LNCAP (cell line): ENCODE measurements around the gene PPP2R5C.

Experiments used
- CTCF ChIP-seq: fragments of 450-650 bp; IDR thresholded peaks from 2 replicates; pipeline ENCODE4 v1.5.1; 2017; ENCODE audit warnings: mild to moderate bottlenecking

The PPP2R5C gene

GRCh38 chr14:101916816-101917412 is 155.4 kb downstream of the PPP2R5C start:
- TF ChIP-seq CTCF, result no peak

- TF ChIP-seq CTCF, result no peak
Observed at GRCh38 chr14:101917413-101918017, 156.0 kb downstream of the PPP2R5C start.

- no peak for TF ChIP-seq CTCF
Observed at GRCh38 chr14:101918065-101918989, 156.8 kb downstream of the PPP2R5C start.

GRCh38 chr14:101920271-101920670 is 158.8 kb downstream of the PPP2R5C start:
- no peak for TF ChIP-seq CTCF

- no peak for TF ChIP-seq CTCF
Observed at GRCh38 chr14:101922866-101923265, 161.4 kb downstream of the PPP2R5C start.

GRCh38 chr14:101925152-101925551 is 163.6 kb downstream of the PPP2R5C start:
- no peak for TF ChIP-seq CTCF

- TF ChIP-seq CTCF, result no peak
Observed at GRCh38 chr14:101926085-101926484, 164.6 kb downstream of the PPP2R5C start.
